Lung (tissue), 12 donors: ENCODE data around the gene HECTD4. TPM values are rescaled to one million over a fixed set of nuclear protein-coding genes. Genes with fewer than 3 reads are reported as not detected.
A peak's percentile ranks its signal among the peaks of the same experiment; 100 is the strongest.

Experiments
- ATAC-seq: fragments of 200-7000 bp; cut with Tn5 transposase; one replicate; pipeline ENCODE4 v1.9.1; 2020; ENCODE audit warnings: moderate number of reproducible peaks; ENCODE audit not compliant: insufficient read depth, low FRiP score
- DNase-seq, 3 donors: peaks; one replicate each; pipeline ENCODE4 v3.0.0-alpha.2; 2013 to 2017
- H3K27ac ChIP-seq, 2 donors: one replicate each; pipeline ENCODE4 v1.5.1; 2013; ENCODE audit warnings: mild to moderate bottlenecking in 2 of 2, moderate library complexity in 2 of 2, control low read depth in 1 of 2, inconsistent platforms in 1 of 2, low read depth in 1 of 2, low read length in 1 of 2
- H3K27me3 ChIP-seq, 3 donors: one replicate each; pipeline ENCODE4 v1.5.1; 2013; ENCODE audit warnings: low read length in 2 of 3; ENCODE audit not compliant: control insufficient read depth in 3 of 3, insufficient read depth in 3 of 3
- H3K36me3 ChIP-seq, 4 donors: one replicate each; pipeline ENCODE4 v1.5.1; 2013; ENCODE audit warnings: low read length in 4 of 4, mild to moderate bottlenecking in 1 of 4, moderate library complexity in 1 of 4; ENCODE audit not compliant: control insufficient read depth in 4 of 4, insufficient read depth in 4 of 4
- H3K4me1 ChIP-seq, 5 donors: one replicate each; pipeline ENCODE4 v1.5.1; 2013; ENCODE audit warnings: low read length in 5 of 5, mild to moderate bottlenecking in 2 of 5, moderate library complexity in 1 of 5; ENCODE audit not compliant: control insufficient read depth in 5 of 5, insufficient read depth in 5 of 5
- H3K4me3 ChIP-seq: one replicate; pipeline ENCODE4 v1.5.1; 2013; ENCODE audit warnings: mild to moderate bottlenecking, control low read depth, moderate library complexity
- H3K9ac ChIP-seq, 2 donors: one replicate each; pipeline ENCODE4 v1.5.1; 2013; ENCODE audit warnings: low read length in 2 of 2, control low read depth in 1 of 2; ENCODE audit not compliant: insufficient read depth in 1 of 2
- H3K9me3 ChIP-seq, 4 donors: one replicate each; pipeline ENCODE4 v1.5.1; 2013; ENCODE audit warnings: low read length in 3 of 4, mild to moderate bottlenecking in 1 of 4, moderate library complexity in 1 of 4; ENCODE audit not compliant: control insufficient read depth in 4 of 4, insufficient read depth in 3 of 4
- WGBS, 2 donors: extraction: QIAGEN DNeasy Blood & Tissue Kit; methylation state at CpG; one replicate each; pipeline ENCODE4 v1.1.7; 2013; 5-methylcytosine and 5-hydroxymethylcytosine counted together
- polyA plus RNA-seq, 2 donors: library from polyadenylated mRNA; stranded (reverse); fragments of 200-250 nt; gene quantifications; one replicate each; pipeline ENCODE4 v1.2.1, GENCODE V29; 2013
- total RNA-seq, 2 donors: library from RNA; depleted of rRNA in 1 of 2; stranded (reverse); fragments of >200 nt in 1 of 2; gene quantifications; one replicate each; pipeline ENCODE4 v1.2.1, GENCODE V29; 2014 to 2021
- TF ChIP-seq, protein P1 (sequence below): IDR thresholded peaks from 2 replicates; pipeline ENCODE4 v1.5.1; 2012; ENCODE audit warnings: mild to moderate bottlenecking; ENCODE audit errors: control extremely low read depth, extremely low read depth
- donor health status: control.
- donor health status: control.
- donor health status: Bipolar disorder and iron deficiency.
- donor health status: healthy.
- donor health status: DM: yes; HTN: yes; CAD: no.

The HECTD4 gene
- total and polyA plus RNA-seq, 4 donors: 4.5 to 96.5 (median 35.7) TPM

GRCh38 chr12:112347581-112347982 is 34.6 kb downstream of the HECTD4 start:
- 74 to 75% methylated on average over 2 of the region's 2 CpGs for WGBS, 2 donors
- Histone ChIP-seq H3K27me3 (no peaks in the 10 kb centered on the region), H3K9ac (no peak overlapping the region), H3K27ac (no peak overlapping the region), H3K4me3 (no peak overlapping the region), H3K36me3 (no peaks in the 10 kb centered on the region), H3K4me1 (peaks cover 5 to 10% (median 5%) of the 10 kb centered on the region in 5 donors), H3K9me3 (no peaks in the 10 kb centered on the region)
- ATAC-seq (no peak), DNase-seq (peak; percentile 43 to 66 (median 62))
- TF ChIP-seq, protein P1, sequence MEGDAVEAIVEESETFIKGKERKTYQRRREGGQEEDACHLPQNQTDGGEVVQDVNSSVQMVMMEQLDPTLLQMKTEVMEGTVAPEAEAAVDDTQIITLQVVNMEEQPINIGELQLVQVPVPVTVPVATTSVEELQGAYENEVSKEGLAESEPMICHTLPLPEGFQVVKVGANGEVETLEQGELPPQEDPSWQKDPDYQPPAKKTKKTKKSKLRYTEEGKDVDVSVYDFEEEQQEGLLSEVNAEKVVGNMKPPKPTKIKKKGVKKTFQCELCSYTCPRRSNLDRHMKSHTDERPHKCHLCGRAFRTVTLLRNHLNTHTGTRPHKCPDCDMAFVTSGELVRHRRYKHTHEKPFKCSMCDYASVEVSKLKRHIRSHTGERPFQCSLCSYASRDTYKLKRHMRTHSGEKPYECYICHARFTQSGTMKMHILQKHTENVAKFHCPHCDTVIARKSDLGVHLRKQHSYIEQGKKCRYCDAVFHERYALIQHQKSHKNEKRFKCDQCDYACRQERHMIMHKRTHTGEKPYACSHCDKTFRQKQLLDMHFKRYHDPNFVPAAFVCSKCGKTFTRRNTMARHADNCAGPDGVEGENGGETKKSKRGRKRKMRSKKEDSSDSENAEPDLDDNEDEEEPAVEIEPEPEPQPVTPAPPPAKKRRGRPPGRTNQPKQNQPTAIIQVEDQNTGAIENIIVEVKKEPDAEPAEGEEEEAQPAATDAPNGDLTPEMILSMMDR: no peak

DNA sequence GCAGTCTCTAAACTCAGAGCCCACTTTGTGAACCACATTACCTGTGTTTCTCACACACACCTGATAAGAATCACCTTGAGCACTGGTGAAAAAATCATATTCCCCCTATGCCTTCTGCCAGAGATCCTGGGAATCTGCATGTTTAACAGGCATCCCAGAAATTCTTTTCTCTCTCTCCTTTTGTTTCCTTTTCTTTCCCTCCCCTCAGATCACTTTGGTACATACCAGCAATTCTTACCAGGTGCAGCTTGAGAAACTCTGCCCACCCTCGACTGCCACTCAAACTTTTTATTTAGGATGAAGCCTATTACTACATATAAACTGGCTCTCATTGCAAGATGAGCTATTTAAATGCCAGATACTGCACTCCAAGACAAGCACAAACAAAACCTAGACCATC is 36.0 kb downstream of the HECTD4 start:
- TF ChIP-seq, protein P1: no peak
- Histone ChIP-seq H3K9ac (no peak overlapping the region), H3K36me3 (no peaks in the 10 kb centered on the region), H3K4me1 (peaks cover 5 to 10% (median 5%) of the 10 kb centered on the region in 5 donors), H3K9me3 (no peaks in the 10 kb centered on the region), H3K27ac (no peak overlapping the region), H3K27me3 (no peaks in the 10 kb centered on the region), H3K4me3 (no peak overlapping the region)
- WGBS, 2 donors: 43 to 62% methylated on average over 1 of the region's 1 CpG
- ATAC-seq: no peak
- no peak for DNase-seq

DNA sequence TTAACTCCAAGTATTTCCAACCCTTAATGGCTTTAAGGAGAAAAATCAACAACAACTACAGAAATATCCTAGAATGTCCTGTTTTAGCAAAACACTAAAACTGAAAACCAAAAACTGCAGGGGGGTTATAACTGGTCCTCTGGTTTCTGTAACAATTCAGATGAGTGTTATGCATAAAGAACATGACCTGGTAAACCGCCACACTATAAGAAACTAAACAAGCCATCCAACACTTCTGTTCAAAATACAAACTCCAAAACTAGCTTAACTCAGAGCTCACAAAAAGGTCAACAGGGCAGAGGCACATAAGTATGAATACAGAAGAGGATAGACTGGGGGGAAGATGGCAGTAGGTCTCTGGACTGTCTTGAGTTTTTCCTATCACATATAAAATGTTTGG is 38.0 kb downstream of the HECTD4 start:
- TF ChIP-seq, protein P1: no peak
- Histone ChIP-seq H3K36me3 (no peaks in the 10 kb centered on the region), H3K9me3 (no peaks in the 10 kb centered on the region), H3K4me3 (no peak overlapping the region), H3K4me1 (peaks cover 5 to 10% (median 6%) of the 10 kb centered on the region in 5 donors), H3K27me3 (no peaks in the 10 kb centered on the region), H3K9ac (no peak overlapping the region), H3K27ac (no peak overlapping the region)
- WGBS, 2 donors: 94 to 98% methylated on average over 1 of the region's 1 CpG
- DNase-seq: no peak
- ATAC-seq: no peak

GRCh38 chr12:112342587-112342986 is 39.6 kb downstream of the HECTD4 start:
- DNase-seq (no peak), ATAC-seq (no peak)
- 56 to 74% methylated on average over 3 of the region's 3 CpGs for WGBS, 2 donors
- Histone ChIP-seq H3K36me3 (no peaks in the 10 kb centered on the region), H3K4me1 (peaks cover under 1 to 6% (median 4%) of the 10 kb centered on the region in 5 donors), H3K9ac (no peak overlapping the region), H3K4me3 (no peak overlapping the region), H3K27me3 (no peaks in the 10 kb centered on the region), H3K9me3 (peaks cover 0 to 2% (median 0%) of the 10 kb centered on the region in 4 donors), H3K27ac (no peak overlapping the region)
- TF ChIP-seq, protein P1: no peak
